H54 (cell line): ENCODE data around the gene PASK.

ENCODE experiments used
- DNase-seq: peaks from one replicate; pipeline ENCODE4 v3.0.0; 2011; ENCODE audit warnings: low spot score, mixed read lengths; ENCODE audit not compliant: insufficient read length
- FAIRE-seq: peaks from 3 replicates; lab custom pipeline; 2011; peaks lifted over from hg19 to GRCh38; lab: Jason Lieb, UNC
- POLR2A ChIP-seq: IDR thresholded peaks from 2 replicates; pipeline ENCODE4 v1.6.1; 2011; ENCODE audit warnings: low read depth, mild to moderate bottlenecking, low read length

Gene PASK

GRCh38 chr2:241118737-241119505 is 30.4 kb downstream of the PASK start:
- DNase-seq (no peak), FAIRE-seq (no peak)
- TF ChIP-seq POLR2A: no peak

GRCh38 chr2:241116606-241117560 is 32.4 kb downstream of the PASK start:
- FAIRE-seq (no peak), DNase-seq (no peak)
- TF ChIP-seq POLR2A: no peak

- FAIRE-seq: no peak
- DNase-seq: no peak
- no peak for TF ChIP-seq POLR2A
Measured at GRCh38 chr2:241115361-241115760, 33.9 kb downstream of the PASK start.

GRCh38 chr2:241114836-241115235 is 34.4 kb downstream of the PASK start:
- TF ChIP-seq POLR2A: no peak
- FAIRE-seq (no peak), DNase-seq (no peak)

GRCh38 chr2:241112592-241112991 is 36.7 kb downstream of the PASK start:
- FAIRE-seq: no peak
- no peak for TF ChIP-seq POLR2A
- no peak for DNase-seq

- no peak for TF ChIP-seq POLR2A
- no peak for DNase-seq
- no peak for FAIRE-seq
Measured at GRCh38 chr2:241112046-241112445, 37.2 kb downstream of the PASK start.

- FAIRE-seq: no peak
- TF ChIP-seq POLR2A: no peak
- DNase-seq: no peak
Measured at GRCh38 chr2:241111440-241111805, 37.8 kb downstream of the PASK start.

GRCh38 chr2:241110607-241111439 is 38.4 kb downstream of the PASK start:
- FAIRE-seq: no peak

GRCh38 chr2:241110089-241110606 is 39.1 kb downstream of the PASK start:
- TF ChIP-seq POLR2A: no peak
- FAIRE-seq (no peak), DNase-seq (no peak)

More at GRCh38 chr2:241110607-241111439, 38.4 kb downstream of the PASK start:
- TF ChIP-seq POLR2A: no peak
- no peak for DNase-seq

GRCh38 chr2:241109210-241110088 is 39.8 kb downstream of the PASK start:
- no peak for DNase-seq
- FAIRE-seq: no peak

GRCh38 chr2:241108271-241109209 is 40.7 kb downstream of the PASK start:
- FAIRE-seq: no peak
- no peak for DNase-seq
- TF ChIP-seq POLR2A: no peak

More at GRCh38 chr2:241109210-241110088, 39.8 kb downstream of the PASK start:
- no peak for TF ChIP-seq POLR2A
